Stimulated activated CD4-positive, alpha-beta T cell treated with anti-CD3 and anti-CD28 coated beads, Interleukin-12 subunit alpha, Interleukin-12 subunit beta, amount 100 ng/mL, for 24 hours (primary cell): ENCODE results near the gene TSPAN7.

ENCODE experiments used
- DNase-seq, 2 experiments: peaks; one replicate each; pipeline ENCODE4 v3.0.0-alpha.2; 2020; ENCODE audit warnings: low read depth in 2 of 2

The TSPAN7 gene

GRCh38 chrX:38682095-38682494 is 120.8 kb downstream of the TSPAN7 start:
- DNase-seq: no peak

GRCh38 chrX:38692961-38693360 is 131.6 kb downstream of the TSPAN7 start:
- DNase-seq: no peak

- DNase-seq: no peak
These were observed 133.1 kb downstream of the TSPAN7 start for GRCh38 chrX:38694394-38694793.

- no peak for DNase-seq
These were observed 136.1 kb downstream of the TSPAN7 start for GRCh38 chrX:38697461-38697860.

- no peak for DNase-seq
These were observed 137.8 kb downstream of the TSPAN7 start for GRCh38 chrX:38699121-38699520.

GRCh38 chrX:38699696-38700095 is 138.4 kb downstream of the TSPAN7 start:
- DNase-seq: no peak

- DNase-seq: no peak
These were observed 139.7 kb downstream of the TSPAN7 start for GRCh38 chrX:38701073-38701472.

- DNase-seq: no peak
These were observed 143.0 kb downstream of the TSPAN7 start for GRCh38 chrX:38704146-38704882.

- no peak for DNase-seq
These were observed 156.5 kb downstream of the TSPAN7 start for GRCh38 chrX:38717871-38718270.

- no peak for DNase-seq
These were observed 157.0 kb downstream of the TSPAN7 start for GRCh38 chrX:38718311-38718710.

- no peak for DNase-seq
These were observed 165.3 kb downstream of the TSPAN7 start for GRCh38 chrX:38726612-38727011.

GRCh38 chrX:38727668-38728067 is 166.3 kb downstream of the TSPAN7 start:
- no peak for DNase-seq

- no peak for DNase-seq
These were observed 171.5 kb downstream of the TSPAN7 start for GRCh38 chrX:38732866-38733265.
